Small intestine (tissue), 7 donors: ENCODE data around the gene SAMD14. TPM values are rescaled to one million over a fixed set of nuclear protein-coding genes. Genes with fewer than 3 reads are reported as not detected.
A peak's percentile ranks its signal among the peaks of the same experiment; 100 is the strongest.

Experiments
- DNase-seq, 2 donors: peaks; one replicate each; pipeline versions ENCODE4 v3.0.0 to v3.0.0-alpha.2; 2013
- FAIRE-seq: peaks from 2 replicates; lab custom pipeline; 2012; peaks lifted over from hg19 to GRCh38; lab: Jason Lieb, UNC
- H3K27ac ChIP-seq, 3 donors: one replicate each; pipeline ENCODE4 v1.5.1; 2013; ENCODE audit warnings: low read length in 2 of 3, mild to moderate bottlenecking in 2 of 3, control low read depth in 1 of 3, inconsistent platforms in 1 of 3, low read depth in 1 of 3, moderate library complexity in 1 of 3
- H3K27me3 ChIP-seq, 3 donors: one replicate each; pipeline ENCODE4 v1.6.1; 2013; ENCODE audit warnings: low read length in 3 of 3, inconsistent platforms in 1 of 3; ENCODE audit not compliant: control insufficient read depth in 3 of 3, insufficient read depth in 3 of 3
- H3K36me3 ChIP-seq, 3 donors: one replicate each; pipeline ENCODE4 v1.6.1; 2013; ENCODE audit warnings: low read length in 3 of 3, inconsistent platforms in 1 of 3, low read depth in 1 of 3, mild to moderate bottlenecking in 1 of 3, moderate library complexity in 1 of 3; ENCODE audit not compliant: control insufficient read depth in 3 of 3, insufficient read depth in 2 of 3
- H3K4me1 ChIP-seq, 3 donors: one replicate each; pipeline ENCODE4 v1.6.1; 2013; ENCODE audit warnings: low read length in 2 of 3, inconsistent platforms in 1 of 3, low read depth in 1 of 3, mild to moderate bottlenecking in 1 of 3, moderate library complexity in 1 of 3; ENCODE audit not compliant: control insufficient read depth in 3 of 3, insufficient read depth in 2 of 3
- H3K4me3 ChIP-seq, 3 donors: one replicate each; pipeline ENCODE4 v1.5.1; 2013; ENCODE audit warnings: low read length in 3 of 3, control low read depth in 1 of 3, inconsistent platforms in 1 of 3, low read depth in 1 of 3, mild to moderate bottlenecking in 1 of 3, moderate library complexity in 1 of 3
- H3K9me3 ChIP-seq, 2 donors: one replicate each; pipeline ENCODE4 v1.6.1; 2013; ENCODE audit warnings: low read depth in 1 of 2, low read length in 1 of 2; ENCODE audit not compliant: control insufficient read depth in 2 of 2, insufficient read depth in 1 of 2
- WGBS, 3 donors: extraction: QIAGEN DNeasy Blood & Tissue Kit; methylation state at CpG; one replicate each; pipeline ENCODE4 v1.1.7; 2013; 5-methylcytosine and 5-hydroxymethylcytosine counted together
- polyA plus RNA-seq, 4 donors: library from polyadenylated mRNA; stranded (reverse) in 3 of 4; unstranded in 1 of 4; fragments of 200-250 nt in 3 of 4; fragments of 120-200 nt in 1 of 4; gene quantifications; one replicate each; pipeline versions ENCODE4 v1.2.1 to v1.2.3, GENCODE V29; 2013
- donor health status: healthy with polysubstance abuse.
- donor health status: control.
- donor health status: control.
- donor health status: Bipolar disorder and iron deficiency.
- donor health status: healthy.

The SAMD14 gene
- polyA plus RNA-seq, 4 donors, result 0.54 to 2.9 (median 1.4) TPM

GRCh38 chr17:50127697-50128361 is 2.1 kb downstream of the SAMD14 start:
- Histone ChIP-seq H3K36me3 (peaks cover 0 to 4% (median 0%) of the 10 kb centered on the region in 3 donors), H3K27ac (no peak overlapping the region), H3K4me1 (peaks cover 5 to 25% (median 12%) of the 10 kb centered on the region in 3 donors), H3K9me3 (no peaks in the 10 kb centered on the region), H3K4me3 (no peak overlapping the region), H3K27me3 (peaks cover 0 to 10% (median 0%) of the 10 kb centered on the region in 3 donors)
- 52 to 68% (median 56%) methylated on average over 6 of the region's 6 CpGs for WGBS, 3 donors
- FAIRE-seq (no peak), DNase-seq (no peak)

- WGBS, 3 donors, result 94 to 95% (median 95%) methylated on average over 4 of the region's 4 CpGs
- DNase-seq (no peak), FAIRE-seq (no peak)
- H3K9me3 ChIP-seq, result no peaks in the 10 kb centered on the region
- peaks cover 5 to 20% (median 12%) of the 10 kb centered on the region in 3 donors for H3K4me1 ChIP-seq
- no peak overlapping the region for H3K4me3 ChIP-seq
- H3K27ac ChIP-seq, result no peak overlapping the region
- peaks cover 0 to 4% (median 0%) of the 10 kb centered on the region in 3 donors for H3K27me3 ChIP-seq
- peaks cover 0 to 7% (median 0%) of the 10 kb centered on the region in 3 donors for H3K36me3 ChIP-seq
Measured at GRCh38 chr17:50125420-50125997, 4.5 kb downstream of the SAMD14 start.

GRCh38 chr17:50123649-50124349 is 6.2 kb downstream of the SAMD14 start:
- peak in 1 of 2 donors; percentile 35 for DNase-seq
- no peak for FAIRE-seq
- H3K9me3 ChIP-seq, result no peaks in the 10 kb centered on the region
- peaks cover 0 to 7% (median 0%) of the 10 kb centered on the region in 3 donors for H3K36me3 ChIP-seq
- H3K4me1 ChIP-seq, result peaks cover 5 to 10% (median 7%) of the 10 kb centered on the region in 3 donors
- H3K4me3 ChIP-seq, result no peak overlapping the region
- WGBS, 3 donors, result 30 to 51% (median 45%) methylated on average over 11 to 12 of the region's 12 CpGs
- H3K27me3 ChIP-seq, result no peaks in the 10 kb centered on the region
- peak overlapping the region in 2 of 3 donors; percentile 8 to 29 for H3K27ac ChIP-seq

- DNase-seq, result no peak
- 88 to 92% (median 89%) methylated on average over 3 of the region's 3 CpGs for WGBS, 3 donors
- peaks cover 0 to 4% (median 0%) of the 10 kb centered on the region in 3 donors for H3K27me3 ChIP-seq
- H3K9me3 ChIP-seq, result no peaks in the 10 kb centered on the region
- peaks cover 0 to 7% (median 0%) of the 10 kb centered on the region in 3 donors for H3K36me3 ChIP-seq
- no peak overlapping the region for H3K4me3 ChIP-seq
- H3K27ac ChIP-seq, result no peak overlapping the region
- H3K4me1 ChIP-seq, result peaks cover 0 to 6% (median 2%) of the 10 kb centered on the region in 3 donors
- FAIRE-seq, result no peak
Measured at GRCh38 chr17:50122945-50123344, 7.0 kb downstream of the SAMD14 start.

- peaks cover 0 to 7% (median 0%) of the 10 kb centered on the region in 3 donors for H3K36me3 ChIP-seq
- no peak for DNase-seq
- H3K4me3 ChIP-seq, result no peak overlapping the region
- 77 to 86% (median 81%) methylated on average over 7 of the region's 7 CpGs for WGBS, 3 donors
- H3K27ac ChIP-seq, result no peak overlapping the region
- peaks cover 0 to 13% (median 2%) of the 10 kb centered on the region in 3 donors for H3K4me1 ChIP-seq
- peaks cover 0 to 6% (median 2%) of the 10 kb centered on the region in 3 donors for H3K27me3 ChIP-seq
- FAIRE-seq, result no peak
- no peaks in the 10 kb centered on the region for H3K9me3 ChIP-seq
Measured at GRCh38 chr17:50120475-50121253, 9.3 kb downstream of the SAMD14 start.

- 84 to 88% (median 85%) methylated on average over 4 of the region's 4 CpGs for WGBS, 3 donors
- DNase-seq, result no peak
- H3K27me3 ChIP-seq, result peaks cover 0 to 6% (median 2%) of the 10 kb centered on the region in 3 donors
- H3K4me3 ChIP-seq, result no peak overlapping the region
- no peak overlapping the region for H3K27ac ChIP-seq
- H3K9me3 ChIP-seq, result no peaks in the 10 kb centered on the region
- H3K36me3 ChIP-seq, result peaks cover 0 to 11% (median 0%) of the 10 kb centered on the region in 3 donors
- no peak for FAIRE-seq
- peaks cover 0 to 20% (median 2%) of the 10 kb centered on the region in 3 donors for H3K4me1 ChIP-seq
Measured at GRCh38 chr17:50118828-50119218, 11.1 kb downstream of the SAMD14 start.

- H3K4me3 ChIP-seq, result no peak overlapping the region
- no peaks in the 10 kb centered on the region for H3K9me3 ChIP-seq
- H3K4me1 ChIP-seq, result peaks cover 0 to 21% (median 0%) of the 10 kb centered on the region in 3 donors
- FAIRE-seq, result no peak
- 77 to 87% (median 84%) methylated on average over 23 of the region's 23 CpGs for WGBS, 3 donors
- DNase-seq, result no peak
- peaks cover 0 to 6% (median 2%) of the 10 kb centered on the region in 3 donors for H3K27me3 ChIP-seq
- H3K36me3 ChIP-seq, result peaks cover 0 to 7% (median 0%) of the 10 kb centered on the region in 3 donors
- no peak overlapping the region for H3K27ac ChIP-seq
Measured at GRCh38 chr17:50118076-50118827, 11.7 kb downstream of the SAMD14 start.
